ENCODE measurements around the gene EEFSEC.

DNA sequence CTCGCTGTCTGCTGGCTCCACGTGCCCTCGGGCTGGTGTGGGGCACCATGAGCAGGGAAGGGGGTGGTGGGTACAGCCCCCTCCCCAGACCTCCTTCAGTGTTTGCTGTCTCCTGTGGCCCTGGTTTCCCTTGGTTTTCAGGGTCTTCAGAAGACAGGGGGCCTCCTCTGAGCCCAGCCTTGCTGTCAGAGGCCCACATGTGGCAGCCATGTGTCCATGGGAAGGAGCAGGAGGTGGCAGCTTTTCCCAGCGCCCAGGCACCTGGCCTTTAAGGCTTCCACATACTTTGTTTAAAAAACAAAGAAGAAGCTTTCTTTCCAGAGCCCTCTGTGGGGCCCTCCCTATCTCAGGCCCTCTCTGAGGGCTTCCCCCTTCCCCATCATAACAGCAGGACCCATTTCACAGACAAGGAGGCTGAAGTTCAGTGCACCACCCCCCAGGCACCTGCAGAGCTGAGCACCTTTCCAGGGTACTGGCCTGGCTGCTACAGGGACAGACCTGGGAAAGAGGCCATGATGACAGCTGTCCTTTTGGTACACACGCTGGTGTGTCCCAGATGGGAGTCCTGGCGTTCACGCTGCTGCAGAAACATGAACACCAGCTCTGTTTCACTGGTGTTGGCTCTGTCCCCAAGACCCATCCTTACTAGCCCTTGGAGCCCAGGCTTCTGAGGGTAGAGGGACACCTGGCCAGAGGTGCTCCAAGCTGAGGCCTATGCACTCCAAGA, 239.7 kb downstream of the EEFSEC start:
- TF ChIP-seq, protein P1, sequence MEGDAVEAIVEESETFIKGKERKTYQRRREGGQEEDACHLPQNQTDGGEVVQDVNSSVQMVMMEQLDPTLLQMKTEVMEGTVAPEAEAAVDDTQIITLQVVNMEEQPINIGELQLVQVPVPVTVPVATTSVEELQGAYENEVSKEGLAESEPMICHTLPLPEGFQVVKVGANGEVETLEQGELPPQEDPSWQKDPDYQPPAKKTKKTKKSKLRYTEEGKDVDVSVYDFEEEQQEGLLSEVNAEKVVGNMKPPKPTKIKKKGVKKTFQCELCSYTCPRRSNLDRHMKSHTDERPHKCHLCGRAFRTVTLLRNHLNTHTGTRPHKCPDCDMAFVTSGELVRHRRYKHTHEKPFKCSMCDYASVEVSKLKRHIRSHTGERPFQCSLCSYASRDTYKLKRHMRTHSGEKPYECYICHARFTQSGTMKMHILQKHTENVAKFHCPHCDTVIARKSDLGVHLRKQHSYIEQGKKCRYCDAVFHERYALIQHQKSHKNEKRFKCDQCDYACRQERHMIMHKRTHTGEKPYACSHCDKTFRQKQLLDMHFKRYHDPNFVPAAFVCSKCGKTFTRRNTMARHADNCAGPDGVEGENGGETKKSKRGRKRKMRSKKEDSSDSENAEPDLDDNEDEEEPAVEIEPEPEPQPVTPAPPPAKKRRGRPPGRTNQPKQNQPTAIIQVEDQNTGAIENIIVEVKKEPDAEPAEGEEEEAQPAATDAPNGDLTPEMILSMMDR (IDR thresholded peaks at IDR 0.05; ENCODE audit: low read length) = no peak
- TF ChIP-seq EZH2 (optimal IDR thresholded peaks at IDR 0.05; ENCODE audit: low read depth, low read length) (no peak), EZH2phosphoT487 (IDR thresholded peaks at IDR 0.05; ENCODE audit: low read length) (no peak)

Measured in MM.1S (cell line).